C4-2B (cell line): ENCODE results near the gene OGFOD1.

ENCODE experiments used
- CTCF ChIP-seq: fragments of 450-650 bp; conservative IDR thresholded peaks from 2 replicates; pipeline ENCODE4 v1.5.1; 2017; ENCODE audit warnings: mild to moderate bottlenecking
- ZFX ChIP-seq: fragments of 450-650 bp; IDR thresholded peaks from 2 replicates; pipeline ENCODE4 v1.6.1; 2017

GRCh38 chr16:56425439-56425832, 25.9 kb upstream of the OGFOD1 start, which contains the start of gene AMFR:
- peak; percentile 75 for TF ChIP-seq CTCF
- peak; percentile 64; the same call in 1 of the 2 replicates for TF ChIP-seq ZFX
